Spinal cord (tissue), 10 donors: ENCODE results near the gene FBXL20. TPM values are rescaled to one million over a fixed set of nuclear protein-coding genes. Genes with fewer than 3 reads are reported as not detected.
A peak's percentile ranks its signal among the peaks of the same experiment; 100 is the strongest.
"Not testable (repeated sequence)": the region's sequence is repeated elsewhere in the genome, so short reads cannot be mapped to it uniquely, and the experiment has no call there.

Experiments
- DNase-seq, 6 donors: peaks; one replicate each; pipeline versions ENCODE4 v3.0.0 to v3.0.0-alpha.2; 2013 to 2015; ENCODE audit warnings: low spot score in 6 of 6, low read depth in 4 of 6
- H3K27ac ChIP-seq: one replicate; pipeline ENCODE4 v1.5.1; 2013; ENCODE audit warnings: low read depth, low read length, control low read depth
- H3K27me3 ChIP-seq: one replicate; pipeline ENCODE4 v1.6.1; 2013; ENCODE audit warnings: low read length; ENCODE audit not compliant: control insufficient read depth, insufficient read depth
- H3K36me3 ChIP-seq: one replicate; pipeline ENCODE4 v1.6.1; 2013; ENCODE audit warnings: low read length; ENCODE audit not compliant: control insufficient read depth, insufficient read depth
- H3K4me1 ChIP-seq: one replicate; pipeline ENCODE4 v1.6.1; 2013; ENCODE audit warnings: low read length; ENCODE audit not compliant: control insufficient read depth, insufficient read depth
- H3K4me3 ChIP-seq: one replicate; pipeline ENCODE4 v1.5.1; 2013; ENCODE audit warnings: low read depth, low read length, control low read depth
- H3K9me3 ChIP-seq: one replicate; pipeline ENCODE4 v1.6.1; 2013; ENCODE audit warnings: low read length; ENCODE audit not compliant: control insufficient read depth, insufficient read depth
- WGBS: methylation state at CpG from one replicate; pipeline ENCODE4 v1.1.5; 2013; ENCODE audit warnings: missing lambda C conversion rate; ENCODE audit not compliant: insufficient coverage; 5-methylcytosine and 5-hydroxymethylcytosine counted together
- polyA plus RNA-seq, 2 donors: library from polyadenylated mRNA; unstranded; fragments of 120-200 nt; gene quantifications; one replicate each; pipeline ENCODE4 v1.2.1, GENCODE V29; 2013; ENCODE audit not compliant: insufficient read length in 2 of 2
- total RNA-seq, 2 donors: library from RNA; depleted of rRNA in 1 of 2; stranded (reverse); fragments of 120-200 nt in 1 of 2; fragments of >200 nt in 1 of 2; gene quantifications; one replicate each; pipeline versions ENCODE4 v1.2.3 to v1.2.4, GENCODE V29; 2013 to 2014
- donor health status: healthy.

Gene FBXL20
- total and polyA plus RNA-seq, 4 donors, result 16.1 to 26.1 (median 19.1) TPM

DNA sequence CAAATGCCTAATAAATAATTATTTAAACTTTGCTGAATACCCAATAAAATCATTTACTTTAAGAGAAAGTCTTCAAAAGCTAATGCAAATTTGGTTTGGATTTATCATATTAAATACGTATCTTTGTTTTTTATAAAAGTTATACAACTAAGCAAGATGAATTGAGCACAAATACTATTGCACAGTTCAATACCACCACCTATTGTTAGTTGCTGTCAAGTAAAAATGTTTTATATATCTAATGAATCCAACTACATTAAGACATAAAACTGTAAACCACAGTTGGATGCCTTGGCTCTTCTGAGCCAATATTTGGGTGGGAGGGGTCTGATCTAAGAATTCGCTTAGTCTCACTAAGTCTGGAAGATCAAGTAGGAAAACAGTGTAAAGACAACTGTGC, 7.7 kb downstream of the FBXL20 start:
- no CpG with 5 or more reads among the region's 2 CpGs for WGBS
- H3K27ac ChIP-seq, result no peak overlapping the region

DNA sequence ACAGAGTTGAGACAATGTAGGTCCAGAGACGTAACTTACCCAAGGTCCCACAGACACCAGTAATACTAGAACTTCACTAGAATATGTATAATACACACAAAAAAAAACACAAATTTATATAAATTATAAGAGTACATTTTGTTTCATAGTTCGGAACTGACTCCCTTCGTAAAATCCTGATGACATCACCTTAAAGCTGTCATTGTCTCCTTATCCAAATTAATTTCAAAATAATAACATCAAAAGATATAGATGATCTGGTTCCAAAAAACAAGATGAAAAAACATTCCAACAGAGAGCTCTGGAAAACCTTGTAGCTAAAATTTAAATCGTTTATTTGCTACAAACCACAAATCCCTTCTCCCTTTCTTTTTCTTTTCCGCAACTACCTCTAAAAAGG, 10.0 kb downstream of the FBXL20 start:
- Histone ChIP-seq H3K27ac (no peak overlapping the region), H3K36me3 (peaks cover 4% of the 10 kb centered on the region), H3K4me1 (no peaks in the 10 kb centered on the region), H3K4me3 (no peak overlapping the region), H3K27me3 (no peaks in the 10 kb centered on the region), H3K9me3 (no peaks in the 10 kb centered on the region)
- WGBS, result no CpG with 5 or more reads among the region's 5 CpGs
- no peak for DNase-seq

More for the DNA sequence above, 7.7 kb downstream of the FBXL20 start:
- Histone ChIP-seq H3K9me3 (no peaks in the 10 kb centered on the region), H3K4me3 (no peak overlapping the region), H3K27me3 (no peaks in the 10 kb centered on the region), H3K36me3 (no peaks in the 10 kb centered on the region), H3K4me1 (no peaks in the 10 kb centered on the region)
- peak in 1 of 6 donors; percentile 15 for DNase-seq

DNA sequence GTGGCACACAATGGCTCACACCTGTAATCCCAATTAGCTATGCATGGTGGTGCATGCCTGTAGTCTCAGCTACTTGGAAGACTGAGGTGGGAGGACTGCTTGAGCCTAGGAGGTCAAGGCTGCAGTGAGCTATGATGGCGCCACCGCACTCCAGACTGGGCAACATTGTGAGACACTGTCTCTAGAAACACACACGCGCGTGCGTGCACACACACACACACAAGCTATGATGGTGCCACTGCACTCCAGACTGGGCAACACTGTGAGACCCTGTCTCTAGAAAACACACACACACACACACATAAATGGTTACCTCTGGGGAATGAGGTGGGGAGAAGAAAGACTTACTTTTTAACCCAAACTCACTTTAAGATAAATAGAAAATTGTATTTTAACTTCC, 16.4 kb downstream of the FBXL20 start:
- Histone ChIP-seq H3K4me3 (no peak overlapping the region), H3K9me3 (no peaks in the 10 kb centered on the region), H3K4me1 (no peaks in the 10 kb centered on the region), H3K36me3 (peaks cover 9% of the 10 kb centered on the region), H3K27ac (no peak overlapping the region), H3K27me3 (no peaks in the 10 kb centered on the region)
- WGBS, result 100% methylated on average over 3 of the region's 6 CpGs
- DNase-seq, result no peak

- WGBS, result 90% methylated on average over 1 of the region's 2 CpGs
- Histone ChIP-seq H3K4me1 (no peaks in the 10 kb centered on the region), H3K9me3 (no peaks in the 10 kb centered on the region), H3K4me3 (no peak overlapping the region), H3K27me3 (no peaks in the 10 kb centered on the region), H3K36me3 (no peaks in the 10 kb centered on the region), H3K27ac (no peak overlapping the region)
- no peak for DNase-seq
Measured at GRCh38 chr17:39380144-39380543, 21.3 kb downstream of the FBXL20 start.

GRCh38 chr17:39376434-39376833, 25.0 kb downstream of the FBXL20 start:
- no peaks in the 10 kb centered on the region for H3K27me3 ChIP-seq
- no peak overlapping the region for H3K27ac ChIP-seq
- no peak for DNase-seq
- H3K4me3 ChIP-seq, result no peak overlapping the region
- no peaks in the 10 kb centered on the region for H3K36me3 ChIP-seq
- 56% methylated on average over 2 of the region's 2 CpGs for WGBS
- H3K9me3 ChIP-seq, result no peaks in the 10 kb centered on the region
- H3K4me1 ChIP-seq, result no peaks in the 10 kb centered on the region

DNA sequence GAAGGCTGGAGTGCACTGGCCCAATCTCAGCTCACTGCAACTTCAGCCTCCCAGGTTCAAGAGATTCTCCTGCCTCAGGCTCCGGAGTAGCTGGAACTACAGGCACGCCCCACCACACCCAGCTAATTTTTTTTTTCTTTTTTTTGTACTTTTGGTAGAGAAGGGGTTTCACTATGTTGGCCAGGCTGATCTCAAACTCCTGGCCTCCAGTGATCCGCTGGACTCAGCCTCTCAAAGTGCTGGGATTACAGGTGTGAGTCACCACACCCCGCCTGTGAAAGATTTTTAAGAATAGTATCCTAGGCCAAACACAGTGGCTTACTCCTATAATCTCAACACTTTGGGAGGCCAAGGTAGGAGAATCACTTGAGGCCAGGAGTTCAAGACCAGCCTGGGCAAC, 33.6 kb downstream of the FBXL20 start:
- not testable (repeated sequence) for H3K36me3 ChIP-seq, H3K4me3 ChIP-seq, H3K9me3 ChIP-seq, H3K4me1 ChIP-seq, H3K27me3 ChIP-seq, DNase-seq, H3K27ac ChIP-seq
- WGBS, result no CpG with 5 or more reads among the region's 4 CpGs

DNA sequence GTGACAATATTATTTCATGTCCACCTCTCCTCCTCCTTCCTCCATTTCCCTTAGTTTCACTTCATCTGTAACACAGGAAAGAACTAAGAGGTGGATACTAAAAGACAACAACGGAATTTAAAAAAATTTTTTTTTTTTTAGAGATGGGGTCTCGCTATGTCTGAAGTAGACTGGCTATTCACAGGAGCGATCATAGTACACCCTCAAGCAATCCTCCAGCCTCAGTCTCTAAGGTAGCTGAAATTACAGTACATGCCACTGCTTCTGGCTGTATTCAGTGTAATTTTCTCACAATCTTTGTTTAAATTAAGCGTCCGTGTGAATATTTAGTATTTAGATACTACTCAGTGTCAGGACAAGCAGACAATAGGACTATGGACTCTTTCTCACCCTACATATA, 35.6 kb downstream of the FBXL20 start:
- Histone ChIP-seq H3K36me3 (peaks cover under 1% of the 10 kb centered on the region), H3K27me3 (no peaks in the 10 kb centered on the region), H3K4me3 (no peak overlapping the region), H3K4me1 (no peaks in the 10 kb centered on the region), H3K27ac (no peak overlapping the region), H3K9me3 (no peaks in the 10 kb centered on the region)
- DNase-seq, result no peak
- no CpG with 5 or more reads among the region's 5 CpGs for WGBS

GRCh38 chr17:39365242-39365641, 36.2 kb downstream of the FBXL20 start:
- Histone ChIP-seq H3K4me1 (no peaks in the 10 kb centered on the region), H3K9me3 (no peaks in the 10 kb centered on the region), H3K27ac (no peak overlapping the region), H3K27me3 (no peaks in the 10 kb centered on the region), H3K36me3 (no peaks in the 10 kb centered on the region), H3K4me3 (no peak overlapping the region)
- 81% methylated on average over 4 of the region's 4 CpGs for WGBS
- no peak for DNase-seq

- WGBS, result 100% methylated on average over 1 of the region's 8 CpGs
- DNase-seq, result no peak
Measured at GRCh38 chr17:39364236-39365025, 37.0 kb downstream of the FBXL20 start.

GRCh38 chr17:39361064-39361463, 40.4 kb downstream of the FBXL20 start:
- Histone ChIP-seq H3K27me3 (no peaks in the 10 kb centered on the region), H3K9me3 (no peaks in the 10 kb centered on the region), H3K4me1 (peaks cover 3% of the 10 kb centered on the region), H3K4me3 (no peak overlapping the region), H3K36me3 (no peaks in the 10 kb centered on the region), H3K27ac (no peak overlapping the region)
- 100% methylated on average over 1 of the region's 1 CpG for WGBS
- DNase-seq, result no peak

More at GRCh38 chr17:39364236-39365025, 37.0 kb downstream of the FBXL20 start:
- Histone ChIP-seq H3K27me3 (no peaks in the 10 kb centered on the region), H3K27ac (no peak overlapping the region), H3K4me3 (no peak overlapping the region), H3K4me1 (no peaks in the 10 kb centered on the region), H3K36me3 (no peaks in the 10 kb centered on the region), H3K9me3 (no peaks in the 10 kb centered on the region)
